GM19193 (cell line): ENCODE data around the gene SLC10A7.

Source experiments
- POLR2A ChIP-seq: IDR thresholded peaks from 4 replicates; pipeline ENCODE4 v1.6.1; 2011; ENCODE audit not compliant: insufficient read depth, insufficient read length; ENCODE audit errors: extremely low read depth

Gene SLC10A7

DNA sequence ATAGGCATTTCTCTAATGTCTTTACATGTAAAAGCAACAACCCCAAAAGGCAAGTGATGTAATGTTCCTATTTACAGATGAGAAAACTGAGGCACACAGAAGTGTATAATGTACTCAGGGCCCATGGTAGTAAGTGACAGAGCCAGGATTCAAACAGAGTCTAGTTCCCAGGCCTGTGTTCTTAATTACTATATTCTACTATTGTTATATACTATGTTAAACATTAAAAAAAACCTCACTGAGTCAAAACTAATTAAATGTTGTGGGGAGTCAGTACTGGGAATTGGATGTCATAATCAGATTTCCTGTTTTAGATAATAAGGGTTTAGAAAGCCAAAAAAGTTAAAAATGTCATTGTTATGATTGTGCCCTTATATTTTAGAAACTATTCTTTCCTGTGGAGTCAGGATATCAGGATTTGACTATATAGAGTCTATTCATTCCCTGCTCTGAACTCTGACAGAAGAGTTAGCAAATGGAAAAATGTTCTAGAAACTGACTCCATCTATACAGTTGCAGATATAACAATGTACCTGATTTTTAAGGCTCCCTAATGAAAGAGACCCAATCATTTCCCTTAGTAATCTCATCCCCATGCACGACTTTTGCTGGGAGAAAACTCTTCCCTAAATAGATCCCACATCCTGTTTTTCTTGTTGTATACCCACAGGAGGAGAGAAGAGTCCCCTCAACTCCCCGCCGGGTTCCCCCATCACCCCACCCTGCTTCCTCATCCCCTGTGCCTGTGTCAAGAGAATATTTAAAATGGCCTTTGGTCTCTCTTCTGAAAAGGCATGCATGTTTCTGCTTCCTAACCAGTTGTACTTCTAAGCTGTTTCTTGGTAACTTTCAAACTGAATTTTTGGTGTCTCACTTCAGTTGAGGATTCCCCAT is 237.7 kb downstream of the SLC10A7 start:
- TF ChIP-seq POLR2A = no peak

DNA sequence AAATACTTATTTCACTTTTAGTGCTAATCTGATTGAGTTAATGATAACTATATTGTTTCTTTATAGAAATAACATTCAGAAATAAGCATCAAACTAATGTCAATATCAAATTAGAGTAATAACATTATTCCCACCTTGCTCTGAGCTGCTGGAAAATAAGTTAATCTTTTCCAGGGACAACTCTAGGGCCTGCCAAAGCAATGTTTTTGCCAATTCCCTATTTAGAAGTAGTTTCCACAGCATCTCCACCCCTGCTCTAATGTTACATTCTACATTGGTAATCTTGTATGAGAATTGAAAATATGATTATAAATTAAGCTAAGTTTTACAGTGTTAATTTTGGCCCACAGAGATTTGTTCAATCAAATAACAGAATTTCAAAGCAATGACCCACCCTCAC is 239.1 kb downstream of the SLC10A7 start:
- TF ChIP-seq POLR2A = no peak

GRCh38 chr4:146278986-146279385 is 242.8 kb downstream of the SLC10A7 start:
- no peak for TF ChIP-seq POLR2A

GRCh38 chr4:146275370-146275769 is 246.4 kb downstream of the SLC10A7 start:
- TF ChIP-seq POLR2A = no peak

- TF ChIP-seq POLR2A = no peak
These were observed 247.0 kb downstream of the SLC10A7 start for GRCh38 chr4:146274774-146275173.

DNA sequence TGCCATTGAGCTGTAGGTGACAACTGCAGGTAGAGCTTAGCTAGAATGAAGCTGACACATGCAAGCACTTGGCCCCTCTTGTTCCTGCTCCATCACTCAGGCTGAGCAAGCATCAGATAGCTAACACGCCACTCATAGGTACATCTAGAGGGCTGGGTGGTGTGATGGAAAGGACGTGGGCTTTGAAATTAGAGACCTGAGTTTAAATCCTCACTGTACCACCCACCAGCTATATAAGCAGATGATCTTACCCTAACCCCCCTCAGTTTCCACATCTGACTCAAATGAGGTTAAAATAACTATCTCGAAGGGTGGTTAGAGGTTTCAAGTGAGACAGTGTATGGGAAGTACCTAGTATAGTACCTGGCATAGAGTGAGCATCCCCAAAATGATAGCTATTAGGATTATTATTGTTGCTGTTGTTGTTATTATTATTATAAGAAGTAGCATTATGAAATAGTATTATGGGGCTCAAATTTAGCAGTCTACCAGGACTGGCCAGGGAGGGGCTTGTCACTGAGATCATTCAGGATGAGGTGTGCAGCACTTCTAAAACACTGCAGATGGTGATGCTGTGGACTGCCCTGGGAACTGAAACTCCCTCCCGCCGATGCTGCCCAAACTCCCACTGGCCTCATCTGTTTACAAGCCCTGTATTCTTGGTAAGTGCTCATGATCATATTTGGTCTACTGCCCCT is 248.4 kb downstream of the SLC10A7 start:
- TF ChIP-seq POLR2A = peak; percentile 31

DNA sequence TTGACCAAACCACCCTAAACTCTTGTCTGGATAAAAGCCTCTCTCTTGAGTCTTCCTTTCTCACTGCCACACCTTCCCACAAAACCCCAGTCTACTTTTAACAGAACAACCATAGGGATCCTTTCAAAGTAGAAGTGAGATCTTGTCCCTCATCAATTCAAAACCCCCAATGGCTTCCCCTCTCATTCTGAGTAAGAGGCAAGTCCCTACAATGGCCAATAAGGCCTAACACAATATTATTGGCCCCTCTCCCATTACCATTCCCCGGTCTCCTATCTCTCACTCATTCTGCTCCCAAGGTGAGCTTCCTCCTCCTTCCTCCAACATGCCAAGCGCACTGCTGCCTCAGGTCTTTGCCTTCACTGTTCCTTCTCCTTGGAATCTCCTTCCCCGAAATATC is 250.3 kb downstream of the SLC10A7 start:
- no peak for TF ChIP-seq POLR2A

DNA sequence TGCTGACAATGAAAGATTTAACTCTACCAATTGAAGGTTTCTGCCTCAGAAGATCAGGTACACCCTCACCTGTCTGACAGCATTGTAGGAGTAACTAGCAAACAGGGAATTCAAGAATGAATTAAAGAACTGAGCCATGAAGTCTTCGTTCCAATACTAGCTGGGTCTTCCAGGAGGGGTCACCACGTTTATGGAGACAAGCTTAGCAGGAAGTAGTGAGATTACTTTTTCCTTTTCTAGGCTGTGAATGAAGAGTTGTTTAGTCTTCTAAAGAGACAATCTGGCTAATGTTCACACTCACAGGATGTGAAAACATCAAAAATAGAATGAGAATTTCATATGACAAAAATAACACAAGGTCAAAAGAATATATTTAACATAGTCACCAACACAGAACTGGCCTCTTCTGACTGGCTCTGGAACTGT is 252.5 kb downstream of the SLC10A7 start:
- no peak for TF ChIP-seq POLR2A

- TF ChIP-seq POLR2A = no peak
These were observed 253.9 kb downstream of the SLC10A7 start for GRCh38 chr4:146267826-146268225.

DNA sequence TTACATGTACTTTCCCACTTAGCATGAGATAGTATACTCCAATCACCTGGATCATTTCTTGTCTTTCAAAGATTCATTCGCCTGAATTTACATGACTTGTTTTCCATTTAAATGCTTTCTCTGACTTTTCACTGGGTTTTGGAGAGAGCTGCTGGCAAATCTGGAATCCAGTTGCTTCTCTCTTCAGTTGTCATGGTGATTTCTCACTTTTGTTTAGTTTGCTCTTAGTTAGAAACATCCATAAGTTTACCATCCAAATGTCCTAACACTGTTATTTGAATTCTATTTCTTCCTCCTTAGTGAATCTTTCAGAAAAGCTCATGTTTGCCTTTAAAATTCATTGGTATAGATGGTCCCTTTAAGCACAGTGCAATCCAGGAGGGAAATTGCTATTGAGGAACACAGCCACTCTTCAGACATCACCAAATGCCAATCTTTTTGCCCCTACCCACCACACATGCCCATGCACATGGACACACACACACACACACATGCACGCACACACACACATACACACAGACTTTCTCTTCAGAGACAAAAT is 255.7 kb downstream of the SLC10A7 start:
- TF ChIP-seq POLR2A = no peak

DNA sequence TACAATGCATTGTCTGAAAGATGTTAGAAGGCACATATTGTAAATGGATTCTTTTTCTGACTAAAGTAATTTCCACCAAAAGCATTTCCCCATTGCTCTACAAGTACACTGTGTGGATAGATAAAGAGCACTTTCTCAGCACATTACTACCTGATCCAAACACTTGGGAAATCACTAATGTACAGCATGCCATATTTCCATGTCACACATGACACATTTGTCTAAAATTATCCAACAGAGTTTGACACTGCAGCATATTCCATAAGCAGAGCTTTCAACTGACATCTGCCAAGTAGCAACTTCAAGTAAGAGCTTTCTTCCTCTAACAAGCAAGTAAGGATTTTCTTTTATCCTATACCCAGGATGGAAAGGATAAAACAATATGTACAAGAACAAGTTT is 257.9 kb downstream of the SLC10A7 start:
- no peak for TF ChIP-seq POLR2A

GRCh38 chr4:146261041-146261440 is 260.7 kb downstream of the SLC10A7 start:
- no peak for TF ChIP-seq POLR2A

DNA sequence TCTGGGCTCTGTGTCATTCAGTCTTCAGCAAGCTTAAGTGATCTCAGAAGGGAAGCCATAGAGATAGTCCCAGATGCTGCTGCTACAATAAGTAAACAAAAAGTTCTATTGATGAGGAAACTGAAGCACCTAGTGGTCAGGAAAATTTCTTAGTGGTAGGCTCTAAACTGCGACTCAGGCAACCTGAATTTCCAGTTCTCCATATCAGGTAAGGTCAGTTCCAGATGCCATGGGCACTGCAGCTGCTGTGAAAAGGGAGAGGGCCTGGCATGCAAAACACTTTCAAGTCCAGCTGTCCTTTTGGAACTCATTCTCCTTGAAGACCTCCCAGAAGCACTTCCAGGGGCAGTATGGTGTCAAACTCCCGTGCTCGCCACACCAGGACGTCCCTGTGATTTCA is 261.2 kb downstream of the SLC10A7 start:
- no peak for TF ChIP-seq POLR2A

DNA sequence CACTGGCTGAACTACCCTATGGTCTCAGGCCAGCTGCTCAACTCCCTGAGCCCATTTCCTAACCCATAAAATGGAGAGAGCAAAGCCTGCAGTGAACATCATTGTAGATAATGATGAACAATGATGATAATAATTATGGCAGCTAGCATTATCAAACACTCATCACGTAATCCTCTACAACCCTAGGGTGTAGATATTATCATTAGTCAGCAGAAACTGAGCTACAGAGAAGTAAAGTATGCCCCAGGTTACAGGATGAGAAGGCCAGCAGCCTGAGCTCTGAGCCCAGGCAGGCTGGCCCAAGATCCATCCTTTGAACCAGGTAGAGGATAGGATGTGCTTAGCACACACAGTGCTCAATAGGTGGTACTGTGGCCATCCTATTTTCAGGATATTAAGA is 264.2 kb downstream of the SLC10A7 start:
- no peak for TF ChIP-seq POLR2A

DNA sequence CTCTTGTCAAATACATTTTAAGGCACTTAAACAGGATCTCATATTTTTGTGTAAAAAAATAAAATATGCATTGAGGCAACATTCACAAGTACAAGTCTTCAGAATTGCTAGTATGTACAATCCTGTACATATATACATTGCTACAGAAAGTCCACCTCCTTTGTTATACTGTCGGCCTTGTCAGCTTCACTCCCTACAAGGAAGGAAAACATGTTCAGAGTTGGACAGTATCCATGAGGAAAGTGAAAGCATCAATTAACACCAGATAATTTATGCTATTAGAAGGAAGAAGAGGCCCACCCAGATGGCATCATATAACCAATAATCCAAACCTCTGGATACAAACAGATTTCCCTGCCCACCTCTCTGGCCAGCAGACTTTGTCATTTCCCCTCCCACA is 265.4 kb downstream of the SLC10A7 start:
- TF ChIP-seq POLR2A = no peak

DNA sequence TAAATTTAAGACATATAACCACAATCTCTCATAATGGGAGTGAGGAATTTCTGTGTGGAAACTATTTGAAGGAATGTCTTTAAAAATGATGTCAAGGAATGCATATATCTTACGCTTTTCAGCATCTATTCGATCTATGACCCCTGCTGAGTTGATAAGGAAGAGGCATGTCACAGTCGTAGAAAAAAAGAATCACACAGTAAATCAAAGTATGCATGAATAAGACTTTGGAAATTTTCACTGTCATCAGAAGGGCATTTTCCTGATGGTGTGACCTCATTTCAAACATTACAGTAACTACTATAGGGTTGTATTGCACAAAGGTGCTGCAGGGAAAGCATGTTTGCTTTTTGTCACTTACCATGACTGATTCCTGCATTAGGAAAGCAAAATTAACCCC is 265.9 kb downstream of the SLC10A7 start:
- no peak for TF ChIP-seq POLR2A

GRCh38 chr4:146255463-146255862 is 266.3 kb downstream of the SLC10A7 start:
- no peak for TF ChIP-seq POLR2A
